Liver (tissue), 9 donors: ENCODE data around the gene TXN. TPM values are rescaled to one million over a fixed set of nuclear protein-coding genes. Genes with fewer than 3 reads are reported as not detected.

Experiments used
- DNase-seq: peaks from one replicate; pipeline ENCODE4 v3.0.0-alpha.2; 2017; ENCODE audit warnings: low spot score
- H3K27ac ChIP-seq, 2 donors: one replicate each; pipeline ENCODE4 v1.7.0; 2013; ENCODE audit warnings: inconsistent platforms in 2 of 2, low read length in 2 of 2, control low read depth in 1 of 2, low read depth in 1 of 2, mild to moderate bottlenecking in 1 of 2
- H3K27me3 ChIP-seq, 4 donors: one replicate each; pipeline versions ENCODE4 v1.6.1 to v1.7.0; 2013; ENCODE audit warnings: low read length in 3 of 4, inconsistent platforms in 1 of 4, mild to moderate bottlenecking in 1 of 4, moderate library complexity in 1 of 4; ENCODE audit not compliant: control insufficient read depth in 4 of 4, insufficient read depth in 4 of 4
- H3K36me3 ChIP-seq, 4 donors: one replicate each; pipeline versions ENCODE4 v1.6.1 to v1.7.0; 2013; ENCODE audit warnings: low read length in 3 of 4, mild to moderate bottlenecking in 3 of 4, low read depth in 1 of 4, moderate library complexity in 1 of 4; ENCODE audit not compliant: control insufficient read depth in 4 of 4, insufficient read depth in 3 of 4
- H3K4me1 ChIP-seq, 4 donors: one replicate each; pipeline versions ENCODE4 v1.6.1 to v1.7.0; 2013; ENCODE audit warnings: low read length in 3 of 4, mild to moderate bottlenecking in 3 of 4, moderate library complexity in 1 of 4; ENCODE audit not compliant: control insufficient read depth in 4 of 4, insufficient read depth in 4 of 4
- H3K4me3 ChIP-seq, 3 donors: one replicate each; pipeline versions ENCODE4 v1.6.1 to v1.7.0; 2013; ENCODE audit warnings: low read length in 3 of 3, control low read depth in 1 of 3, low read depth in 1 of 3, mild to moderate bottlenecking in 1 of 3
- H3K9ac ChIP-seq, 2 donors: one replicate each; pipeline ENCODE4 v1.7.0; 2013; ENCODE audit warnings: low read length in 2 of 2, mild to moderate bottlenecking in 2 of 2, moderate library complexity in 2 of 2, control low read depth in 1 of 2, low read depth in 1 of 2
- H3K9me3 ChIP-seq, 4 donors: one replicate each; pipeline versions ENCODE4 v1.6.1 to v1.7.0; 2013; ENCODE audit warnings: low read length in 3 of 4; ENCODE audit not compliant: control insufficient read depth in 4 of 4
- ATF3 ChIP-seq: IDR thresholded peaks from 2 replicates; pipeline ENCODE4 v1.6.1; 2016; ENCODE audit warnings: antibody characterized with exemption
- EGR1 ChIP-seq, 2 donors: IDR thresholded peaks; 2 replicates each; pipeline ENCODE4 v1.6.1; 2016 to 2018; ENCODE audit warnings: antibody characterized with exemption in 2 of 2, low read depth in 2 of 2
- FOXA1 ChIP-seq: IDR thresholded peaks from 2 replicates; pipeline ENCODE4 v1.6.1; 2016; ENCODE audit warnings: antibody characterized with exemption
- FOXA2 ChIP-seq: IDR thresholded peaks from 2 replicates; pipeline ENCODE4 v1.6.1; 2016; ENCODE audit warnings: antibody characterized with exemption
- GABPA ChIP-seq, 2 donors: IDR thresholded peaks in 1 of 2; conservative IDR thresholded peaks in 1 of 2; 2 replicates each; pipeline ENCODE4 v1.6.1; 2016; ENCODE audit warnings: antibody characterized with exemption in 2 of 2, mild to moderate bottlenecking in 1 of 2, moderate library complexity in 1 of 2
- HNF4A ChIP-seq, 2 donors: conservative IDR thresholded peaks; 2 replicates each; pipeline ENCODE4 v1.6.1; 2016; ENCODE audit warnings: antibody characterized with exemption in 2 of 2, mild to moderate bottlenecking in 2 of 2
- HNF4G ChIP-seq: IDR thresholded peaks from 2 replicates; pipeline ENCODE4 v1.6.1; 2016; ENCODE audit warnings: antibody characterized with exemption
- JUND ChIP-seq, 2 donors: IDR thresholded peaks; 2 replicates each; pipeline ENCODE4 v1.6.1; 2016; ENCODE audit warnings: antibody characterized with exemption in 2 of 2
- NR2F2 ChIP-seq: IDR thresholded peaks from 2 replicates; pipeline ENCODE4 v1.6.1; 2016; ENCODE audit warnings: antibody characterized with exemption
- RAD21 ChIP-seq, 2 donors: IDR thresholded peaks; 2 replicates each; pipeline ENCODE4 v1.6.1; 2016; ENCODE audit warnings: antibody characterized with exemption in 2 of 2, mild to moderate bottlenecking in 2 of 2
- RXRA ChIP-seq, 2 donors: IDR thresholded peaks; 2 replicates each; pipeline ENCODE4 v1.6.1; 2017 to 2018; ENCODE audit warnings: antibody characterized with exemption in 2 of 2, mild to moderate bottlenecking in 1 of 2
- SP1 ChIP-seq: IDR thresholded peaks from 2 replicates; pipeline ENCODE4 v1.6.1; 2018; ENCODE audit warnings: antibody characterized with exemption, mild to moderate bottlenecking
- TAF1 ChIP-seq: conservative IDR thresholded peaks from 2 replicates; pipeline ENCODE4 v1.6.1; 2016; ENCODE audit warnings: antibody characterized with exemption, mild to moderate bottlenecking
- whole genome bisulfite sequencing: extraction: QIAGEN DNeasy Blood & Tissue Kit; methylation state at CpG from one replicate; pipeline ENCODE4 v1.1.7; 2013; 5-methylcytosine and 5-hydroxymethylcytosine counted together
- polyA plus RNA-seq, 2 donors: library from polyadenylated mRNA; stranded (reverse) in 1 of 2; unstranded in 1 of 2; fragments of 200-250 nt in 1 of 2; fragments of >200 nt in 1 of 2; fragmentation: Nextera tagmentation in 1 of 2; extraction: Ambion mirVana in 1 of 2; gene quantifications; one replicate each; pipeline versions ENCODE4 v1.2.1 to v1.2.3, GENCODE V29; 2013 to 2015
- total RNA-seq, 2 donors: library from RNA; depleted of rRNA; stranded (reverse); fragments of >200 nt; gene quantifications; one replicate each; pipeline ENCODE4 v1.2.3, GENCODE V29; 2014
- TF ChIP-seq, protein P1 (sequence below): fragments of 150-350 bp; IDR thresholded peaks from 2 replicates; pipeline ENCODE4 v1.5.1; 2017; ENCODE audit warnings: improper control_type of control experiment, low read depth, low read length; ENCODE audit not compliant: missing input control
- TF ChIP-seq, protein P2 (sequence below): IDR thresholded peaks from 2 replicates; pipeline ENCODE4 v1.6.1; 2016; ENCODE audit warnings: antibody characterized with exemption
- TF ChIP-seq, protein P3 (sequence below): IDR thresholded peaks from 2 replicates; pipeline ENCODE4 v1.6.1; 2016; ENCODE audit warnings: antibody characterized with exemption
- donor health status: healthy.
- donor health status: healthy.
- donor health status: healthy.
- donor health status: healthy.
- donor health status: healthy.

Gene TXN
- total and polyA plus RNA-seq, 4 donors = 65.4 to 400 (median 147) TPM

DNA sequence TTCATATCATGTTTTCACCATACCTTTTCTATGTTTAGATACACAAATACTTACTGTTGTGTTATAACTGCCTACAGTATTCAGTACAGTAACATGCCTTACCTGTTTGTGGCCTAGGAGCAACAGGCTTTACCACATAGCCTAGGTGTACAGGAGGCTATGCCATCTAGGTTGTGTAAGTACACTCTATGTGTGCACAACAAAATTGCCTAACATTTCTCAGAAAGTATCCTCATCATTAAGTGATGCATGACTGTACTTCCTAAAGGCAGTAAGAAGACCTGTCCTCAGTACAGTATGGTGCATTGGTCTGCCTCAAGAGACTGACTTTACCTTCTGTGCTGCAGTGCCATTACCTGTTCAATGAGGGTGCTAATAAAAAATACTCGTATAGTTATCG is 7.9 kb downstream of the TXN start:
- no peaks in the 10 kb centered on the region for H3K27me3 ChIP-seq
- no peak overlapping the region for H3K27ac ChIP-seq
- WGBS = 70% methylated on average over 2 of the region's 2 CpGs
- H3K4me3 ChIP-seq = no peak overlapping the region
- H3K9me3 ChIP-seq = no peaks in the 10 kb centered on the region
- no peak for DNase-seq
- no peak overlapping the region for H3K9ac ChIP-seq
- H3K36me3 ChIP-seq = peaks cover 2 to 26% (median 13%) of the 10 kb centered on the region in 4 donors
- H3K4me1 ChIP-seq = peaks cover 0 to 7% (median under 1%) of the 10 kb centered on the region in 4 donors
- peak in 1 of 2 donors; percentile 22 for TF ChIP-seq HNF4A (conservative IDR thresholded peaks at IDR 0.05)
- TF ChIP-seq RXRA (IDR thresholded peaks at IDR 0.05) = peak in 1 of 2 donors; percentile 12
- no peak for TF ChIP-seq HNF4G

DNA sequence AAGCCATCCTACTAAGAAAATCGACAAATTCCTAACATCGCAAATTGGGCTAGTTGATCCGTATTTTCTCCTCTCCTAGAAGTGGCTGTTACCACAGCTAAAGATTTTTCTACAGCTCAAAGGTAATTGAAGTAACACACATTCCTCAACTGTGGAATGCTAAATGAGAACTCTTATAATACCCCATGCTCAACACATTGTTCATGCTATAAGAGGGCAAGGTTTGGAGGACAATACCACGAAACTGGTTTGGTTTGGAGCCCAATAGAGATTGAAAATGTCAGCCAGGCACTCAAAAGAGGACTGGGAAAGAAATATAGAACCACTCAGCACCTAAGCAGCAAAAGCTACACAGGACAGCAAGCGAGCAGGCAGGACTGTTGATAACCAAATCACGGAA is 10.1 kb downstream of the TXN start:
- Histone ChIP-seq H3K36me3 (peaks cover 2 to 33% (median 16%) of the 10 kb centered on the region in 4 donors), H3K27me3 (no peaks in the 10 kb centered on the region), H3K9me3 (no peaks in the 10 kb centered on the region), H3K9ac (no peak overlapping the region), H3K4me1 (peaks cover 0 to 5% (median 4%) of the 10 kb centered on the region in 4 donors), H3K4me3 (no peak overlapping the region), H3K27ac (no peak overlapping the region)
- no peak for TF ChIP-seq EGR1 (IDR thresholded peaks at IDR 0.05; ENCODE audit: low read depth in 2 of 2)
- no peak for TF ChIP-seq NR2F2
- TF ChIP-seq TAF1 = no peak
- TF ChIP-seq, protein P1, sequence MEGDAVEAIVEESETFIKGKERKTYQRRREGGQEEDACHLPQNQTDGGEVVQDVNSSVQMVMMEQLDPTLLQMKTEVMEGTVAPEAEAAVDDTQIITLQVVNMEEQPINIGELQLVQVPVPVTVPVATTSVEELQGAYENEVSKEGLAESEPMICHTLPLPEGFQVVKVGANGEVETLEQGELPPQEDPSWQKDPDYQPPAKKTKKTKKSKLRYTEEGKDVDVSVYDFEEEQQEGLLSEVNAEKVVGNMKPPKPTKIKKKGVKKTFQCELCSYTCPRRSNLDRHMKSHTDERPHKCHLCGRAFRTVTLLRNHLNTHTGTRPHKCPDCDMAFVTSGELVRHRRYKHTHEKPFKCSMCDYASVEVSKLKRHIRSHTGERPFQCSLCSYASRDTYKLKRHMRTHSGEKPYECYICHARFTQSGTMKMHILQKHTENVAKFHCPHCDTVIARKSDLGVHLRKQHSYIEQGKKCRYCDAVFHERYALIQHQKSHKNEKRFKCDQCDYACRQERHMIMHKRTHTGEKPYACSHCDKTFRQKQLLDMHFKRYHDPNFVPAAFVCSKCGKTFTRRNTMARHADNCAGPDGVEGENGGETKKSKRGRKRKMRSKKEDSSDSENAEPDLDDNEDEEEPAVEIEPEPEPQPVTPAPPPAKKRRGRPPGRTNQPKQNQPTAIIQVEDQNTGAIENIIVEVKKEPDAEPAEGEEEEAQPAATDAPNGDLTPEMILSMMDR = no peak
- TF ChIP-seq RXRA (IDR thresholded peaks at IDR 0.05) = no peak
- no peak for TF ChIP-seq FOXA1
- TF ChIP-seq RAD21 (IDR thresholded peaks at IDR 0.05) = no peak
- TF ChIP-seq, protein P2, sequence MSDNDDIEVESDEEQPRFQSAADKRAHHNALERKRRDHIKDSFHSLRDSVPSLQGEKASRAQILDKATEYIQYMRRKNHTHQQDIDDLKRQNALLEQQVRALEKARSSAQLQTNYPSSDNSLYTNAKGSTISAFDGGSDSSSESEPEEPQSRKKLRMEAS = no peak
- TF ChIP-seq JUND (IDR thresholded peaks at IDR 0.05) = no peak
- no peak for TF ChIP-seq HNF4A (conservative IDR thresholded peaks at IDR 0.05)
- no peak for TF ChIP-seq HNF4G
- no peak for TF ChIP-seq GABPA (IDR thresholded peaks at IDR 0.05 in 1 of 2, conservative IDR thresholded peaks at IDR 0.05 in 1 of 2)
- TF ChIP-seq, protein P3, sequence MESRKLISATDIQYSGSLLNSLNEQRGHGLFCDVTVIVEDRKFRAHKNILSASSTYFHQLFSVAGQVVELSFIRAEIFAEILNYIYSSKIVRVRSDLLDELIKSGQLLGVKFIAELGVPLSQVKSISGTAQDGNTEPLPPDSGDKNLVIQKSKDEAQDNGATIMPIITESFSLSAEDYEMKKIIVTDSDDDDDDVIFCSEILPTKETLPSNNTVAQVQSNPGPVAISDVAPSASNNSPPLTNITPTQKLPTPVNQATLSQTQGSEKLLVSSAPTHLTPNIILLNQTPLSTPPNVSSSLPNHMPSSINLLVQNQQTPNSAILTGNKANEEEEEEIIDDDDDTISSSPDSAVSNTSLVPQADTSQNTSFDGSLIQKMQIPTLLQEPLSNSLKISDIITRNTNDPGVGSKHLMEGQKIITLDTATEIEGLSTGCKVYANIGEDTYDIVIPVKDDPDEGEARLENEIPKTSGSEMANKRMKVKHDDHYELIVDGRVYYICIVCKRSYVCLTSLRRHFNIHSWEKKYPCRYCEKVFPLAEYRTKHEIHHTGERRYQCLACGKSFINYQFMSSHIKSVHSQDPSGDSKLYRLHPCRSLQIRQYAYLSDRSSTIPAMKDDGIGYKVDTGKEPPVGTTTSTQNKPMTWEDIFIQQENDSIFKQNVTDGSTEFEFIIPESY = no peak
- TF ChIP-seq FOXA2 = no peak
- 97% methylated on average over 6 of the region's 6 CpGs for WGBS
- no peak for DNase-seq

- no peaks in the 10 kb centered on the region for H3K9me3 ChIP-seq
- H3K36me3 ChIP-seq = peaks cover 0 to 25% (median 10%) of the 10 kb centered on the region in 4 donors
- WGBS = 77% methylated on average over 3 of the region's 3 CpGs
- no peak overlapping the region for H3K9ac ChIP-seq
- H3K4me3 ChIP-seq = no peak overlapping the region
- no peak for DNase-seq
- TF ChIP-seq RXRA (IDR thresholded peaks at IDR 0.05) (peak in 1 of 2 donors; percentile 25), ATF3 (no peak), FOXA2 (no peak), HNF4A (conservative IDR thresholded peaks at IDR 0.05) (peak in 1 of 2 donors; percentile 50), SP1 (peak; percentile 22), NR2F2 (no peak)
- H3K27ac ChIP-seq = no peak overlapping the region
- H3K27me3 ChIP-seq = no peaks in the 10 kb centered on the region
- H3K4me1 ChIP-seq = peaks cover 0 to 5% (median 4%) of the 10 kb centered on the region in 4 donors
Measured at GRCh38 chr9:110244616-110245015, 11.7 kb downstream of the TXN start.
